GM19035 (cell line): Measurements from ENCODE around the gene OR5A1.
"Not testable (repeated sequence)": the region's sequence is repeated elsewhere in the genome, so short reads cannot be mapped to it uniquely, and the experiment has no call there.

ENCODE experiments used
- ATAC-seq: cut with Tn5 transposase; IDR thresholded peaks from one replicate; pipeline ENCODE4 v1.9.1; 2021; ENCODE audit not compliant: unreplicated experiment

OR5A1 gene

GRCh38 chr11:59436169-59436568, at the start of gene OR5A1:
TSS of gene OR5A1 (plus strand) at chr11:59436469. CDS start at chr11:59443169, 6,700 bp downstream.
- no peak for ATAC-seq

- ATAC-seq, result no peak
Observed at GRCh38 chr11:59394186-59394585, 42.1 kb upstream of the OR5A1 start.

GRCh38 chr11:59400461-59401261, 35.6 kb upstream of the OR5A1 start:
- no peak for ATAC-seq

- no peak for ATAC-seq
Observed at GRCh38 chr11:59401262-59401552, 35.1 kb upstream of the OR5A1 start.

GRCh38 chr11:59403546-59403945, 32.7 kb upstream of the OR5A1 start:
- ATAC-seq, result no peak

GRCh38 chr11:59413646-59414045, 22.6 kb upstream of the OR5A1 start:
- ATAC-seq, result no peak

GRCh38 chr11:59415111-59415510, 21.2 kb upstream of the OR5A1 start:
- no peak for ATAC-seq

- ATAC-seq, result no peak
Observed at GRCh38 chr11:59416613-59417012, 19.7 kb upstream of the OR5A1 start.

GRCh38 chr11:59417023-59417422, 19.2 kb upstream of the OR5A1 start:
- ATAC-seq, result no peak

- ATAC-seq, result no peak
Observed at GRCh38 chr11:59418156-59418555, 18.1 kb upstream of the OR5A1 start.

- ATAC-seq, result no peak
Observed at GRCh38 chr11:59423835-59424234, 12.4 kb upstream of the OR5A1 start.

- no peak for ATAC-seq
Observed at GRCh38 chr11:59425131-59425530, 11.1 kb upstream of the OR5A1 start.

GRCh38 chr11:59426361-59427067, 9.8 kb upstream of the OR5A1 start, which contains the start of gene OR5A2:
TSS of gene OR5A2 (minus strand) at chr11:59426413. CDS start at chr11:59422953, 3,460 bp downstream.
- ATAC-seq, result no peak

- no peak for ATAC-seq
Observed at GRCh38 chr11:59427068-59427382, 9.2 kb upstream of the OR5A1 start.

GRCh38 chr11:59429924-59430516, 6.2 kb upstream of the OR5A1 start:
- ATAC-seq, result peak; percentile 83

- ATAC-seq, result no peak
Observed at GRCh38 chr11:59437770-59438169, 1.5 kb downstream of the OR5A1 start.

- ATAC-seq, result not testable (repeated sequence)
Observed at GRCh38 chr11:59445624-59446023, 9.4 kb downstream of the OR5A1 start.

GRCh38 chr11:59448484-59448883, 12.2 kb downstream of the OR5A1 start:
- ATAC-seq, result no peak

- no peak for ATAC-seq
Observed at GRCh38 chr11:59456661-59457060, 20.4 kb downstream of the OR5A1 start, which contains the start of gene OR4D6. TSS of gene OR4D6 (plus strand) at chr11:59456961. CDS start at chr11:59456961, 0 bp downstream.

GRCh38 chr11:59459916-59460315, 23.6 kb downstream of the OR5A1 start:
- no peak for ATAC-seq

- ATAC-seq, result no peak
Observed at GRCh38 chr11:59463190-59463641, 26.9 kb downstream of the OR5A1 start.

- no peak for ATAC-seq
Observed at GRCh38 chr11:59473015-59473414, 36.7 kb downstream of the OR5A1 start, which contains the start of gene OR4D10. TSS of gene OR4D10 (plus strand) at chr11:59473315. CDS start at chr11:59477430, 4,115 bp downstream.
